T47D (cell line): Measurements from ENCODE around the gene TSHZ2.

Source experiments
- DNase-seq, 2 experiments: peaks; one replicate each; pipeline versions ENCODE4 v3.0.0 to v3.0.0-alpha.2; 2011 to 2012; ENCODE audit warnings: low read depth in 1 of 2, low spot score in 1 of 2
- JUND ChIP-seq: IDR thresholded peaks from 2 replicates; pipeline ENCODE4 v1.6.1; 2012; ENCODE audit warnings: low read depth
- in situ Hi-C: cut with HindIII; loops from 2 replicates; pipeline ENCODE4 v1.10.0; 2016; ENCODE audit warnings: low sequenced_read_pairs, low pct_unique_long_range_greater_than_20kb

The TSHZ2 gene

DNA sequence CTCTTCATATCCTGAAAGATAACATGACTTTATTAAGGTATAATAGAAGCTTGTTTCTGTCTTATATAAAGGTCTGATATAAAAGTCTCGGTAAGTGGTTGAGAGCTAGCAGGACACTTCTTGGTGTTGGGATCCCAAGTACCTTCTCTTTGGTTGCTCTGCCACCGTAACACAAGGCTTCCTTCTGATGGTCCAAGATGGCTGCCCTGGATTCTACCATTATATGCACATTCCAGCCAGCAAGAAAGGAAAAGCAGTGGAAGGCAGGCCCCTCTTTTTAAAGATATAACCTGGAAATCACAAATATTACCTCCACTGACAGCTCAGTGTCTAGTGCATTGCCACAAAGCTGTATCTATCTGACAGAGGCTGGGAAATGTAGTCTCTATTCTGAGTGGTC, 75.0 kb downstream of the TSHZ2 start:
- in situ Hi-C loops, result no loop called here
- TF ChIP-seq JUND, result no peak
- DNase-seq, result no peak

DNA sequence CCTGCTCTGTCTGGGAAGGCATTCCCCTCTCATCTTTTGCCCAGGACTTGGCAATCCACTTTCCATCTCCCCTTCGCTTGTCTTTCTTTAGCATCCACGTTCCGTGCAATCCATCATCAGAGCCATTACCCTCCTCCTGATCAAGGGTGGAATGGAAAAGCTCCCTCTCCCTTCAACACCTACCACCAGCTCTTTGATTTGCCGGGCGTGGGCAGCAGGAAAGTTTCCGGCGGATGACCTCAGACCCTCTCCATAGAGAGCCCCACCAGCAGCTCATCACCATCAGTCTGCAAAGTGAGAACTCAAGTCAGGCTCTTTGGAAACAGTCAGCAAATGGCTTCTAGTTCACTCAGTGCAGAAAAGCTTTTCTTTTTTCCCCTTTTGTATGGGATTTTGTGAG, 76.2 kb downstream of the TSHZ2 start:
- in situ Hi-C loops, result no loop called here
- no peak for TF ChIP-seq JUND
- DNase-seq, result no peak

DNA sequence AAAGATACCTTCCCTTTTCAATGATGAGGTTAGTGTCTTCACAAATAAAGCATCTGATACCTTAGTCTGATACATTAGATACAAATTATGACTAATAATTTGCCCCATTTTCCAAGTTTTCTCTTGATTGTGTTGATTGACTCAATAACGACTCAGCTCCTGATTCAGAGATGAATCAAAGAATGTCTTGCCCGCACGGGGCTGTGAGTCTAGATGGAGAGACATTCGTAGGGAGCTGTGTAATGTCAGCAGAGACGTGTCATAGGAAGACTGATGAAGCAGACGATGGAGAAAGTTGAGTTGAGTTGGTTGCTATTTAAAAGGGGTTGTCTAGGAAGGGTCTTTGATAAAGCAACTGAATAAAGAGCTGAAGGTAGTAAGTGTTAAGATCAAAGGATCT, 78.2 kb downstream of the TSHZ2 start:
- no peak for TF ChIP-seq JUND
- in situ Hi-C loops, result no loop called here
- DNase-seq, result no peak

DNA sequence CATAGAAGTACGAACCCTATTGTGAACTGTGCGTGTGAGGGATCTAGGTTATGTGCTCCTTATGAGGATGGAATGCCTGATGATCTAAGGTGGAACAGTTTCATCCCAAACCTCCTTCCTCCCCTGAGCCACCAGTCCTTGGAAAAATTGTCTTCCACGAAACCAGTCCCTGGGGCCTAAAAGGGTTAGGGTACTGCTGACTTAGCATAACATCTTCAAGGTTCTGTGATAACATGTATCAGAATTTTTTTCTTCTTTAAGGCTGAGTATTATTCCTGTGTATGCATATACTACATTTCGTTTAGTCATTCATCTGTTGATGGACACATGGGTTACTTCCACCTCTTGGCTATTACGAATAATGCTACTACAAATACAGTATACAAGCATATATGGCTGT, 80.2 kb downstream of the TSHZ2 start:
- in situ Hi-C loops, result no loop called here
- no peak for TF ChIP-seq JUND

DNA sequence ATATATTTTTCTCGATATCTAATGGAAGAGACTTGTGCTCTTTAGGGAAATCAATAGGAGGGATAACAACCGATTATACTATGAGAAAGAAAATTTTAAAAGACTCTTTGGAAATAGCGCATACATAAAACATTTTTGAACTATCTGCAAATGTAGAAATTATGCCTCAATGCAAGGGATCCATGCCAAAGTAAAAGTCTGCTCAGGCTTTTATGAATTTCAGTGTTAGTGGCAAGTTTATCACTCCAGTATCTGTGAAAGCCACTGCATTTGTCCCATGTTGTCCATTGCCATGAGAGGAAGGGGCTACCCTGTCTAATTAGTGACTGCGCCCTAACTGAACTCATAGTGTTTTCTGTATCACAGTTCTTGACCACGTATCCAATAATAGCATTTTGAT, 81.4 kb downstream of the TSHZ2 start:
- TF ChIP-seq JUND, result no peak
- in situ Hi-C loops, result no loop called here
- no peak for DNase-seq

More for the DNA sequence above, 80.2 kb downstream of the TSHZ2 start:
- DNase-seq, result no peak

DNA sequence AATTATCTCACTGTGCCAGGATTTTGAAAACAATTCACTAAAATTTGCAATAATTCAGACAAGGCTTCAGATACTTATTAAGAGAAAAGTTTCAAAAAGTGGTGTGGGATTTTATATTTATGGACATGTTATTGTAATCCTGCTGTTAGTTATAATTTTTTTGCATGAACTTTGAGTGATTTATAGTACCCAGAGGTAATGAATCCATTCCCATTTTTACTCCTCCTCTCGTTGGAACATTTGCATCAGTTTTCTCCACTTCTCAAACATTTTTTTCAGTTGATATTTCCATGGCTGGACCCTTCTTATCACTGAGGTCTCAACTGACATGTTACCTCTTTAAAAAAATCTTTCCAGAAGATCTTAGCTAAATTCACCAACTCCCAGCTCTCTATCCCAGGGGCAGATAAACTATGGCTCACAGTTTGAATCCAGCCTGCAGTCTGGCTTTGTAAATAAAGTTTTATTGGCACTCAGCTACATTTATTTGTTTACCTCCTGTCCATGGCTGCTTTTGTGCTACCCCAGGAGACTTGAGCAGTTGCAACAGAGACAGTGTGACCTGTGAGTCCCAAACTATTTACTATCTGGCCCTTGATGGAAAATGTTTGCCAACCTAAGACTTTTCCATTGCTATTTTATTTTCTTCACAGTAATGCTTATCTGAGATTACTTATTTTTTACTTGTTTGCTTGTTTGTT, 83.4 kb downstream of the TSHZ2 start:
- DNase-seq, result no peak
- no peak for TF ChIP-seq JUND
- in situ Hi-C loops, result no loop called here

DNA sequence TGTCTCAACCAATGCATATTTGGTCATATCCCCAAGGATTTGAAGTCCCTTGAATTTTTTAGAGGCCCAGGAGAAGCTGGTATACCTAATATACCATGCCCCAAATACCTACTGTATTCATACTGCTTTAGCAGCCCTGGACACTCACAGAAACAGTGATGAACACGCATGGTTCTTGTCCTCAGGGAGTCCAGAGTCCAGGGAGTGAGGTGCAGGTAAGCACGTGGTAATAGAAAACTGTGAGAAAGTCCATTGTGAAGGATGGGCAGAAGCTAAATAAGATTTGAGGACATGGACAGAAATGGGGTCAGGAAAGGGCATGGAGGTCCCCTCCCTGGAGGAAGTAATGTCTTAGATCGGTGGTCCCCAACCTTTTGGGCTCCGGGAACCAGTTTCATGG, 85.4 kb downstream of the TSHZ2 start:
- in situ Hi-C loops, result no loop called here
- no peak for DNase-seq
- TF ChIP-seq JUND, result no peak

DNA sequence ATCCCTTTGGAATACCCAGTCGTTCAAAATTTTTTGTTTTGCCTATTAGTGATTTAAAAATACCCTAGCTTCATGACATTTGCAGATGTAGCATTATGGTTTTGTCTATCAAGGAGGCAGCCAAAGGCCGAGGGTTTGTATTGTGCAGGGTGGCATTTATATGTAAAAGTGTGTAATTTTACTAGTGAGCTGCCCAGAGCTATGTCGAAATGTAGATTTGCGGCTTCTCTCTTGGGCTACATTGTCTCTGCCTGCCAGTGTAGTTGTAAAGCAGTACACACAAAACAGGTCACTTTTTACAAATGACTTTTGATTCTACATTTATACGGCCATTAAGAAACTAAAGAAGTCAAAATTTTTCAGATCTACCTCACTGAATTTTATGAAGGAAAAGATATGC, 87.7 kb downstream of the TSHZ2 start:
- in situ Hi-C loops, result no loop called here
- TF ChIP-seq JUND, result no peak
- DNase-seq, result no peak

DNA sequence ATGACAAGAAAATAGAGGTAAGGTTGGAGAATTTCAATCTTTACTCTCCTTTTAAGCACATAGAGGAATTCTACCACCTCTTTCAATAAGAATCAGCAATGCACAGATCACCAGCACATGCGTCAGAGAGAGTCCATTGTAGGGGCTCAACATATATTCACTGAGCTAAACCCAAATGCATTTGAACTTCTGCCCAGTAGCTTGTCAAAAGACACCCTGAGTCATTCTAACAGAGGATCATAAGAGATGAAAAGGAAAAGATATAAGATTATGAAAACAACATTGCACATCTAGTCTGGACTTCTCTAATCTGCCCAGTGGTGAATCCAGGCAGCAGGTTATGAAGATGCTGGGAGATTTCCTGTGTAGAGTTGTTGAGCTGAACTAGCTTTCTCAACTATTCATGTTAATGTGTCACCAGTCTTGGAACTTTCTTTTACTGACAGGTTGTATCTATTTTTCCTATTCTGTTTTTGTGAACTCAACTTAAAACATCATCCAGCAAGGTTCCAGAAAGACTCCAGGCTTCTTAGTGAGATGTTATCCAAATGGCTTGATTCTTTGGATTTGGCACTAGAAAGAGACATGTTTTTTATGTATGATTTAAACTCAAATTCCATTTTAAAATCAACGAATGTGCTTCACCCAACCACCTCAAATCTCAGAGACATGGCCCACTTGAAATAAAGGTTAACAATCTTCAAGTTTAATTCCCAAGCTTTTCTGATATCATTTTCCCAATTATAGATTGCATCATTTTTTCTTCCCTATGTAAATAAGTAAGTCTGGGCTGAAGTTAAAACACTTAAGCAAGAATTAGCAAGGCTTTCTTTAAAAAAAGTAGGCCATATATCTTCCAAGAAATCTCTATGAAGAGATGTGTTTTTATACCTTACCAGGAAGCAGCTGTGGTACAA, 89.3 kb downstream of the TSHZ2 start:
- TF ChIP-seq JUND, result no peak
- DNase-seq, result no peak
- in situ Hi-C loops, result no loop called here

DNA sequence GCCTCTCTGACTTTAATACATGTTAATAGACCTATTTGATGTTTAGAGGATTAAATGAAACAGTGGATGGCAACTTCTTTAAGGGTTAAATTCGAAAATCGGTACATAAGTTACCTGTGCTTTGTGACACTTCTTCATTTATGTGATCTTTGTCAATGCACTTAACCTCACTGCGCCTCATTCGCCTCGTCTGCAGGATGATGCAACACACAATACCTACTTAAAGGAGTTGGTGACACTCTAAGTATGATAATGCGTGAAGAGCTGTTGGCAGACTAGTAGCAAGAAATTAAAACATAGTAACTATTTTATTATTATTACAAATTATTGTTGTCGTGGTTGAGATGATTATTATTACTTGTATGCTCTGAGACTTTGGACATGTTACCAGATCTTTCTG, 92.8 kb downstream of the TSHZ2 start:
- no peak for DNase-seq
- TF ChIP-seq JUND, result no peak
- in situ Hi-C loops, result no loop called here

DNA sequence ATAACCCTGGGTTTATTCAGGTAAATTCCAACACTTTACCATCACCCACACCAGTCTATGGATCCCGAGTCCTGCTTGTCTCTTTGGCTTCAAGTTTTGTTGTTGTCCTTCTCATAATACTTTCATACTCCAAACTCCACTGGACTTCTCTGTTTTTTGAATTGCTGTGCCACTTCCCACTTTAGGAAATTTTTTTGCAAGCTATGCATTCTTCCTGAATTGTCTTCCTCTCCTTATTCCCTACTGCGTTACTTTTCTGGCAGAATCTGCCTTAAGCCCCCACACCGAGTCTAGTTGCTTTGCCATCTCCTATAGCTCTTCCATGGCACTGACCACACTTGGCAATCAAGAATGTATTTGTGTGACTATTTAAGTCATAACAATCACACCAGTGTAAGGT, 96.1 kb downstream of the TSHZ2 start:
- in situ Hi-C loops, result no loop called here
- DNase-seq, result no peak
- TF ChIP-seq JUND, result no peak

DNA sequence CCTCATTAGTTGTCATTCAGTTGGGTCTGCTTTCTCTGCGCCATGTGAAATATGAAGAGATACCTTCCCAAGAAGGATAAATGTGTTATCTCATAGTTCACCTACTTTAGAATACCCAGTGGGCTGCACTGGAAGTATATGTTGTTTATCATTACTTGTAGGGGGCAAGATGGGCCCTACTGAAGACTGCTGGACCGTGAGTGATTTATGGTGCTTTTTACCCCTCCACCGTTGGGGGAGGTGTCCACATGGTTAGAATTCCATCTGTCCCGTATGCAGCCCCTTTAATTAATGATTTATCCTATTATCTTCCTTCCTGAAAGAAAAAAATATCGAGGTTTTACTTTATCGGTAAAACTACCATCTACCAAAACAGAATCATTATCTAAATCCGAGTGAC, 97.0 kb downstream of the TSHZ2 start:
- no peak for TF ChIP-seq JUND
- no peak for DNase-seq
- in situ Hi-C loops, result no loop called here

DNA sequence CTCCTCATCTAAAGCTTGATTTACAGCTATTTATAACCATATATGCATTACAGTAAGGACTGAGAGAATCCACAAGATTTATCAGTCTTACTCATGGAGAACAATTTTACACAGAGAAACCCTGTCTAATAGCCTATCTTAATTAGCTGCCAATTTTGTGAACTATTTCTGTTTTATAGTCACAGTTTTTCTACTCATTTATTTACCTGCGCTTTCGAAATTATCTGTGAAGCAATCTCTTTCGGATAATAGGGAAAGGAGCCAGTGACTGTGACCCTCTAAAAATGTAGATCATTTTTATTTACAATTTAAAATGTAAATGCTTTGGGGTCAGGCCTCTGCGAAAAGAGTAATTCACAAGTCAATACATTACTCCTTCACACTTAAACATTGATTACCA, 98.1 kb downstream of the TSHZ2 start:
- no peak for DNase-seq
- in situ Hi-C loops, result no loop called here
- no peak for TF ChIP-seq JUND
